Esophagus squamous epithelium (tissue), 5 donors: Measurements from ENCODE around the gene COPB2. TPM values are rescaled to one million over a fixed set of nuclear protein-coding genes. Genes with fewer than 3 reads are reported as not detected.
A peak's percentile ranks its signal among the peaks of the same experiment; 100 is the strongest.

ENCODE experiments used
- DNase-seq: peaks from one replicate; lab custom pipeline; 2025; lab: John Stamatoyannopoulos, UW
- H3K27ac ChIP-seq, 4 donors: fragments of 200-600 bp; sonication (generic); one replicate each; pipeline ENCODE4 v1.5.1; 2016 to 2019; ENCODE audit warnings: mild to moderate bottlenecking in 1 of 4
- H3K27me3 ChIP-seq, 4 donors: fragments of 200-600 bp; sonication (generic); 1 replicate in 3 of 4; 2 replicates in 1 of 4; pipeline versions ENCODE4 v1.5.1 to v1.6.0; 2017 to 2021; ENCODE audit warnings: antibody characterized with exemption in 1 of 4
- H3K36me3 ChIP-seq, 3 donors: fragments of 200-600 bp; sonication (generic); one replicate each; pipeline ENCODE4 v1.5.1; 2016 to 2019
- H3K4me1 ChIP-seq, 3 donors: fragments of 200-600 bp; sonication (generic); one replicate each; pipeline ENCODE4 v1.5.1; 2017 to 2019
- H3K4me3 ChIP-seq, 4 donors: fragments of 200-600 bp; sonication (generic); 1 replicate in 3 of 4; 2 replicates in 1 of 4; pipeline ENCODE4 v1.5.1; 2016 to 2019; ENCODE audit warnings: mild to moderate bottlenecking in 2 of 4, moderate library complexity in 1 of 4
- H3K9me3 ChIP-seq, 3 donors: fragments of 200-600 bp; sonication (generic); one replicate each; pipeline ENCODE4 v1.5.1; 2016 to 2019
- POLR2A ChIP-seq, 4 donors: fragments of 450-650 bp; IDR thresholded peaks; one replicate each; pipeline ENCODE4 v1.6.1; 2017; ENCODE audit warnings: antibody characterized with exemption in 4 of 4, mild to moderate bottlenecking in 4 of 4, moderate library complexity in 3 of 4
- WGBS, 2 donors: methylation state at CpG; one replicate each; pipeline ENCODE4 v1.1.5; 2018; 5-methylcytosine and 5-hydroxymethylcytosine counted together
- intact Hi-C: fragments of 100-400 bp; cut with DNase I; formaldehyde crosslinking; loops from one replicate; pipeline ENCODE4 v1.15.0; 2022
- total RNA-seq, 4 donors: library from RNA; depleted of rRNA; stranded (reverse); fragments of >200 nt; gene quantifications; one replicate each; pipeline ENCODE4 v1.1.0, GENCODE V29; 2016
- TF ChIP-seq, protein P1 (sequence below), 6 experiments: fragments of 450-650 bp in 4 of 6; fragments of 200-600 bp in 2 of 6; sonication (generic) in 2 of 6; IDR thresholded peaks; one replicate each; pipeline ENCODE4 v1.5.1; 2016 to 2019; ENCODE audit warnings: antibody characterized with exemption in 6 of 6, mild to moderate bottlenecking in 4 of 6, moderate library complexity in 4 of 6
- donor health status: DM: yes; HTN: yes; CAD: no.

The COPB2 gene
- 100 to 1,000 TPM in 1 of 4 donors, 10 to 100 TPM in 3; 62.6 to 103 (median 86.8) TPM for total RNA-seq

DNA sequence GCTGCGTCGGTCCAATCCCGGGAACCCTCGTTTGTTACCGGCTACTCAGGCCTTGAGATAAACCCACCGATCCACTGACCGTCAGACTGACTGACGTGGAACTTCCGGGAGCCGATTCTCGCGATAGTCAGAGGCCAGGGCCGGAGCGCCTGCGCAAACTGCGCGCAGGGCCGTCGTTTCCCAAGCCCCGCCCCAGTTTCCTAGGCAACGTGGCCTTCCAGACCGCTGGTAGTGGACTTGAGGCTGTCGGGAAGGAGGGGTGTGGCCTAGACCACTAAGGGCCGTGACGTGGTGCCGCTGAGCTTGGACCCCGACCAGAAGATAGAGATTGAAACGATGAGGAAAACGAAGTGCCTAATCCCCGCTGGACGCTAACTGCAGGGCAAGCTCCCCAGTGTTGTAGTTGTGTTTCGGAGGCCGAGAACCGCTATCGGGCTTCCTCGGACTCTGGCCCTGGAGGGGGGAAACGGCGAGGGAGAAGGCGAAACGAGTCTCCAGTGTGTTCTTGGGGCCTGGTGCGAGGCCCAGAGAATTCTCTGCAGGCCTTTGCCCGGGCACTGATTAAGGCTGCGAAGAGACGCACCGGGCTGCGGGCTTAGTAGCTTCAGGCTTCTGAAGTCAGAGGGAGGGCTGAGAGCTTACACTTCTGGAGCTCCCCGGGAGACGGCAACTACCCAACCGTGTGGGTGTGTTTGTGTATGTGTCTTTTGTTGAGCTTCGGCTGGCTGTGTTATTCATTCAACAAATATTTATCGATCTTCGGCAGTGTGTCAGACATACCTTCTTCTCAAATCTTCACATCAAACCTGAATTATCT, at the start of gene COPB2:
Gene COPB2, minus strand, starts transcription at position 96 of the 817 bp plus-strand sequence. CDS start 97 bp downstream, outside the sequence.
- peak; percentile 87 for DNase-seq
- TF ChIP-seq, protein P1, sequence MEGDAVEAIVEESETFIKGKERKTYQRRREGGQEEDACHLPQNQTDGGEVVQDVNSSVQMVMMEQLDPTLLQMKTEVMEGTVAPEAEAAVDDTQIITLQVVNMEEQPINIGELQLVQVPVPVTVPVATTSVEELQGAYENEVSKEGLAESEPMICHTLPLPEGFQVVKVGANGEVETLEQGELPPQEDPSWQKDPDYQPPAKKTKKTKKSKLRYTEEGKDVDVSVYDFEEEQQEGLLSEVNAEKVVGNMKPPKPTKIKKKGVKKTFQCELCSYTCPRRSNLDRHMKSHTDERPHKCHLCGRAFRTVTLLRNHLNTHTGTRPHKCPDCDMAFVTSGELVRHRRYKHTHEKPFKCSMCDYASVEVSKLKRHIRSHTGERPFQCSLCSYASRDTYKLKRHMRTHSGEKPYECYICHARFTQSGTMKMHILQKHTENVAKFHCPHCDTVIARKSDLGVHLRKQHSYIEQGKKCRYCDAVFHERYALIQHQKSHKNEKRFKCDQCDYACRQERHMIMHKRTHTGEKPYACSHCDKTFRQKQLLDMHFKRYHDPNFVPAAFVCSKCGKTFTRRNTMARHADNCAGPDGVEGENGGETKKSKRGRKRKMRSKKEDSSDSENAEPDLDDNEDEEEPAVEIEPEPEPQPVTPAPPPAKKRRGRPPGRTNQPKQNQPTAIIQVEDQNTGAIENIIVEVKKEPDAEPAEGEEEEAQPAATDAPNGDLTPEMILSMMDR (IDR thresholded peaks at IDR 0.05), result peak in 1 of 6 experiments; percentile 6
- peak in 3 of 4 donors; percentile 66 to 78 (median 77) for TF ChIP-seq POLR2A (IDR thresholded peaks at IDR 0.05)
- peak within 1 kb of the TSS; percentile 91 to 98 (median 95) for H3K27ac ChIP-seq
- 1% methylated on average over 15 to 29 of the region's 52 CpGs for WGBS, 2 donors
- peaks cover 9 to 50% (median 12%) of the 10 kb centered on the region in 3 donors for H3K4me1 ChIP-seq
- intact Hi-C loops, result no loop called here
- no peaks in the 10 kb centered on the region for H3K27me3 ChIP-seq
- no peaks in the 10 kb centered on the region for H3K9me3 ChIP-seq
- H3K4me3 ChIP-seq, result peak within 1 kb of the TSS; percentile 72 to 100 (median 86)
- H3K36me3 ChIP-seq, result peaks cover 0 to 4% (median 0%) of the 10 kb centered on the region in 3 donors

DNA sequence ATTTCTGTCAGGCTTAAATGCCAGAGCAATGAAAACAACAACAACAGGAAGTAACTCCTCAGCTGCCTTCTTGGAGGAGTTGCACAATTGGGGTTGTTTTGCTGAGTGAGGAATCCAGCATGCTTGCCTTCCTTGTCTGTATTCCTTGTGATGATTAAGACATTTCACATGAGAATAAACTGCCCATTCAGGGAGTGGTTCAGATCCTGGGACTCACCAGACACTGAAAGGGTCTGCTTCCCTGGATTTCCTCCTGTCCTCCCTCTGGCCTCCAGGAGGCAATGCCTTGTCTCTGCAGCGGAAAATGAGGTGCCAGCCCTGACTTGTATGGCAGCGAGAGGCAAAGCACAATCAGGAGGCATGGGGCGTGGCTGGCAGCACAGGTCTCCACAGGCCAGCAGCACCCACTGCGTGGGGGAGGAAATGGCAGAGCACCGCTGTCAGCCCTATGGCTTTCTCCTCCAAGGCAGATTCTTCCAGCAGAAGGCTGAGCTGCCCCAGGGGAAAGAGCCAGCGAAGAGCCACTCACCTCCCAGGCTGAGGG, 45.4 kb upstream of the COPB2 start:
- Histone ChIP-seq H3K36me3 (no peaks in the 10 kb centered on the region), H3K27me3 (no peaks in the 10 kb centered on the region), H3K4me1 (peaks cover 5 to 19% (median 5%) of the 10 kb centered on the region in 3 donors), H3K27ac (peak overlapping the region; percentile 57 to 75 (median 65)), H3K9me3 (no peaks in the 10 kb centered on the region), H3K4me3 (no peak overlapping the region)
- TF ChIP-seq, protein P1 (IDR thresholded peaks at IDR 0.05), result peak in 4 of 6 experiments; percentile 11 to 58 (median 30)
- no peak for TF ChIP-seq POLR2A (IDR thresholded peaks at IDR 0.05)
- DNase-seq, result no peak
- intact Hi-C loops, result no loop called here
- WGBS, 2 donors, result 50% methylated on average over 2 of the region's 6 CpGs; no CpG with 5 or more reads in 1 of the 2 donors

DNA sequence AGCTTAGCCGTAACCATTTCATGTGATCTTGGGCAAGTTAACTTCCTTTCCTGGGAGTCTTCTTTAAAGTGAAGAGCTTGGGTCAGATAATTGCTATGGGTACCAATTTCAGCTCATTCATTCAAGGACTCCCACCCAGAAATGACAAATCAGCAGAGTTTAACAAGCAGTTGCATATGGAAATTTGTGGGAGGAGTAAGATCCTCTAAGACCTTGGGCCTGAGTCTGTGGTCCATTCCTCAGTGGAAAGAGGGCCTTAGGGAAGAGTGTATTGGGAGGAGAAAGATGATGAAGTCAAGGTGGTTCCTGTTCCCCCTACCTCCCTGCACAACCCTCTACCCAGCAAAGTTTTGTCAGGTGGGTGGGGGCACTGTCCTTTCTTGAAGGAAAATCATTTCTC, 44.8 kb upstream of the COPB2 start:
- Histone ChIP-seq H3K9me3 (no peaks in the 10 kb centered on the region), H3K27me3 (no peaks in the 10 kb centered on the region), H3K36me3 (no peaks in the 10 kb centered on the region), H3K4me1 (peaks cover 5 to 19% (median 5%) of the 10 kb centered on the region in 3 donors), H3K27ac (peak overlapping the region; percentile 57 to 75 (median 65)), H3K4me3 (no peak overlapping the region)
- WGBS, 2 donors, result 80 to 100% methylated on average over 1 of the region's 1 CpG
- intact Hi-C loops, result no loop called here
- TF ChIP-seq, protein P1 (IDR thresholded peaks at IDR 0.05), result no peak
- TF ChIP-seq POLR2A (IDR thresholded peaks at IDR 0.05), result no peak
- no peak for DNase-seq

DNA sequence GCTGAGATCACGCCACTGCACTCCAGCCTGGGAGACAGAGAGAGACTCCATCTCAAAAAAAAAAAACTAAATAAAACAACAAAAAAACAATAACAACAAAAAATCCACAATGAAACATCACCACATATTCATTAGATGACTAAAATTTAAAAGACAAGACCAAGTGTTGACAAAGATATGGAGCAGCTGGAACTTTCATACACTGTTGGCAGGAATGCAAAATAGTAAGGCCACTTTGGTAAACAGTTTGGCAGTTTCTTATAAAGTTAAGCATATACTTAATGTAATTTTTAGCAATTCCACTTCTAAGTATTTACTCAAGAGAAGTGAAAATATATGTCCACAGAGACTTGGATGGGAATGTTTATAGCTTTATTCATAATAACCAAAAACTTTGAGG, 43.6 kb upstream of the COPB2 start:
- H3K9me3 ChIP-seq, result no peaks in the 10 kb centered on the region
- 100% methylated on average over 1 of the region's 1 CpG for WGBS, 2 donors
- H3K36me3 ChIP-seq, result no peaks in the 10 kb centered on the region
- no peaks in the 10 kb centered on the region for H3K27me3 ChIP-seq
- no peak overlapping the region for H3K27ac ChIP-seq
- H3K4me3 ChIP-seq, result no peak overlapping the region
- TF ChIP-seq POLR2A (IDR thresholded peaks at IDR 0.05), result no peak
- TF ChIP-seq, protein P1 (IDR thresholded peaks at IDR 0.05), result no peak
- intact Hi-C loops, result no loop called here
- H3K4me1 ChIP-seq, result peaks cover 5 to 19% (median 5%) of the 10 kb centered on the region in 3 donors
- no peak for DNase-seq

DNA sequence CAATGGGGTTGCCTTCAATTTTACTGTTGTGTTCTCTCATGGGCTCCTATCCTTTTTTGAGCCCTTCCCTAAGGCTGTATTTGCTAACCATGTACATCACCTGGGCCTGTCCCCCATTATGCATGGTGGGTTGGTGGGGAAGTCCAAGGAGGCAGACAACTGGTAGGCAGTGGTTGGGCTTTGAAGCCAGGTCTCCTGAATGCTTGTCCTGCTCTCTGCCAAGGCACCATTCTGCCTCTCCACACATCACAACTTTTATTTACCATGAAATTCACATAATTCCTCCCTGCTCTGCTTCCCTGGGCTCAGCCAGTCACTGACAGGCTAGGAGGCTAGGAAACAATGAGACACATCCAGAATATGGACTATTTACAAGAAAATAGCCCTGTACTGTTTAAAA, 41.0 kb upstream of the COPB2 start:
- intact Hi-C loops, result no loop called here
- H3K27ac ChIP-seq, result no peak overlapping the region
- peaks cover 5 to 17% (median 5%) of the 10 kb centered on the region in 3 donors for H3K4me1 ChIP-seq
- no peaks in the 10 kb centered on the region for H3K9me3 ChIP-seq
- H3K36me3 ChIP-seq, result no peaks in the 10 kb centered on the region
- no peak overlapping the region for H3K4me3 ChIP-seq
- no peak for DNase-seq
- TF ChIP-seq, protein P1 (IDR thresholded peaks at IDR 0.05), result no peak
- TF ChIP-seq POLR2A (IDR thresholded peaks at IDR 0.05), result no peak
- H3K27me3 ChIP-seq, result no peaks in the 10 kb centered on the region
